Testis (tissue), 3 donors: ENCODE measurements around the gene COL13A1. TPM values are rescaled to one million over a fixed set of nuclear protein-coding genes. Genes with fewer than 3 reads are reported as not detected.

Source experiments
- DNase-seq: peaks from one replicate; pipeline ENCODE4 v3.0.0-alpha.2; 2019
- H3K27ac ChIP-seq, 2 donors: fragments of 200-600 bp; sonication (generic); one replicate each; pipeline ENCODE4 v1.5.1; 2019
- H3K27me3 ChIP-seq: fragments of 200-600 bp; sonication (generic); one replicate; pipeline ENCODE4 v1.5.1; 2019
- H3K36me3 ChIP-seq: fragments of 200-600 bp; sonication (generic); one replicate; pipeline ENCODE4 v1.5.1; 2017; ENCODE audit warnings: low read depth; ENCODE audit errors: missing control alignments
- H3K4me1 ChIP-seq: fragments of 200-600 bp; sonication (generic); one replicate; pipeline ENCODE4 v1.5.1; 2019
- H3K4me3 ChIP-seq, 2 donors: fragments of 200-600 bp; sonication (generic); one replicate each; pipeline ENCODE4 v1.5.1; 2017 to 2019
- H3K9me3 ChIP-seq: fragments of 200-600 bp; sonication (generic); one replicate; pipeline ENCODE4 v1.5.1; 2017
- CTCF ChIP-seq, 3 experiments: fragments of 450-650 bp in 2 of 3; fragments of 200-600 bp in 1 of 3; sonication (generic) in 1 of 3; IDR thresholded peaks; one replicate each; pipeline ENCODE4 v1.5.1; 2016 to 2019; ENCODE audit warnings: antibody characterized with exemption in 3 of 3, mild to moderate bottlenecking in 2 of 3, moderate library complexity in 1 of 3
- POLR2A ChIP-seq: fragments of 450-650 bp; IDR thresholded peaks from one replicate; pipeline ENCODE4 v1.6.1; 2017; ENCODE audit warnings: antibody characterized with exemption, mild to moderate bottlenecking, moderate library complexity
- WGBS, 2 donors: methylation state at CpG; one replicate each; pipeline ENCODE4 v1.1.5; 2018; 5-methylcytosine and 5-hydroxymethylcytosine counted together
- intact Hi-C: fragments of 100-400 bp; cut with DNase I; formaldehyde crosslinking; loops from one replicate; pipeline ENCODE4 v1.15.1; 2023; ENCODE audit warnings: low total_unique reads
- polyA plus RNA-seq: library from polyadenylated mRNA; stranded (reverse); fragments of 350-450 nt; fragmentation: Illumina TruSeq; extraction: RNeasy Lipid Tissue Mini Kit (QIAGEN cat#74804); gene quantifications from one replicate; pipeline ENCODE4 v1.2.3, GENCODE V29; 2014; ENCODE audit warnings: low read depth, low replicate concordance; ENCODE audit not compliant: insufficient read depth
- total RNA-seq, 2 donors: library from RNA; depleted of rRNA; stranded (reverse); fragments of >200 nt; gene quantifications; one replicate each; pipeline ENCODE4 v1.2.3, GENCODE V29; 2016

COL13A1 gene
- total and polyA plus RNA-seq, 3 donors from 2014 or later: 0.94 to 2.5 (median 1.5) TPM

GRCh38 chr10:69916118-69916517 lies 114.4 kb downstream of the COL13A1 start:
- no peak for TF ChIP-seq POLR2A
- no peak for TF ChIP-seq CTCF (IDR thresholded peaks at IDR 0.05)
- Histone ChIP-seq H3K4me1 (peaks cover 27% of the 10 kb centered on the region), H3K9me3 (no peaks in the 10 kb centered on the region), H3K27ac (no peak overlapping the region), H3K27me3 (no peaks in the 10 kb centered on the region), H3K4me3 (no peak overlapping the region), H3K36me3 (no peaks in the 10 kb centered on the region)
- DNase-seq: no peak
- intact Hi-C loops: loop anchor here (10.0 kb wide), 1 partner anchor 271 kb away; no protein-coding TSS in a partner anchor
- WGBS, 2 donors: 73 to 86% methylated on average over 5 to 6 of the region's 6 CpGs

- TF ChIP-seq POLR2A (no peak), CTCF (IDR thresholded peaks at IDR 0.05) (no peak)
- Histone ChIP-seq H3K4me1 (peaks cover 8% of the 10 kb centered on the region), H3K9me3 (no peaks in the 10 kb centered on the region), H3K4me3 (no peak overlapping the region), H3K27ac (no peak overlapping the region), H3K27me3 (no peaks in the 10 kb centered on the region), H3K36me3 (no peaks in the 10 kb centered on the region)
- no peak for DNase-seq
- WGBS, 2 donors: 51 to 92% methylated on average over 11 to 12 of the region's 12 CpGs
- intact Hi-C loops: loop anchor here (10.0 kb wide), 1 partner anchor 273 kb away; no protein-coding TSS in a partner anchor
These were observed 116.3 kb downstream of the COL13A1 start for GRCh38 chr10:69918036-69918435.

GRCh38 chr10:69919250-69919649 lies 117.5 kb downstream of the COL13A1 start:
- Histone ChIP-seq H3K4me3 (no peak overlapping the region), H3K27me3 (no peaks in the 10 kb centered on the region), H3K9me3 (no peaks in the 10 kb centered on the region), H3K4me1 (peaks cover 4% of the 10 kb centered on the region), H3K36me3 (no peaks in the 10 kb centered on the region), H3K27ac (no peak overlapping the region)
- intact Hi-C loops: loop anchor here (10.0 kb wide), 1 partner anchor 274 kb away; no protein-coding TSS in a partner anchor
- WGBS, 2 donors: 0 to 33% methylated on average over 1 of the region's 1 CpG
- no peak for DNase-seq
- no peak for TF ChIP-seq CTCF (IDR thresholded peaks at IDR 0.05)
- no peak for TF ChIP-seq POLR2A

- WGBS, 2 donors: 78 to 82% methylated on average over 5 of the region's 5 CpGs
- no peak for DNase-seq
- intact Hi-C loops: no loop called here
These were observed 123.4 kb downstream of the COL13A1 start for GRCh38 chr10:69925111-69925510.

More at GRCh38 chr10:69925111-69925510, 123.4 kb downstream of the COL13A1 start:
- Histone ChIP-seq H3K27ac (no peak overlapping the region), H3K4me3 (no peak overlapping the region), H3K4me1 (no peaks in the 10 kb centered on the region), H3K9me3 (no peaks in the 10 kb centered on the region), H3K36me3 (no peaks in the 10 kb centered on the region), H3K27me3 (no peaks in the 10 kb centered on the region)
- TF ChIP-seq CTCF (IDR thresholded peaks at IDR 0.05) (no peak), POLR2A (no peak)
